BE2C (cell line): ENCODE results near the gene TSPAN18.

ENCODE experiments used
- DNase-seq: peaks from one replicate; pipeline ENCODE4 v3.0.0-alpha.2; 2020
- H3K27me3 ChIP-seq: fragments of 250-450 bp; sonication (Bioruptor Pico); 2 replicates; pipeline ENCODE4 v1.5.1; 2020; ENCODE audit warnings: mild to moderate bottlenecking
- H3K36me3 ChIP-seq: fragments of 250-450 bp; sonication (Bioruptor Pico); 2 replicates; pipeline ENCODE4 v1.5.1; 2020; ENCODE audit warnings: mild to moderate bottlenecking
- H3K4me1 ChIP-seq: fragments of 250-450 bp; sonication (Bioruptor Pico); 2 replicates; pipeline ENCODE4 v1.5.1; 2020
- H3K4me3 ChIP-seq: 2 replicates; pipeline ENCODE4 v1.5.1; 2011; ENCODE audit warnings: low read depth, low read length
- H3K9me3 ChIP-seq: fragments of 250-450 bp; sonication (Bioruptor Pico); 2 replicates; pipeline ENCODE4 v1.5.1; 2020
- TF ChIP-seq, protein P1 (sequence below): IDR thresholded peaks from 2 replicates; pipeline ENCODE4 v1.5.1; 2012; ENCODE audit warnings: mild to moderate bottlenecking, low read depth, low read length

The TSPAN18 gene

DNA sequence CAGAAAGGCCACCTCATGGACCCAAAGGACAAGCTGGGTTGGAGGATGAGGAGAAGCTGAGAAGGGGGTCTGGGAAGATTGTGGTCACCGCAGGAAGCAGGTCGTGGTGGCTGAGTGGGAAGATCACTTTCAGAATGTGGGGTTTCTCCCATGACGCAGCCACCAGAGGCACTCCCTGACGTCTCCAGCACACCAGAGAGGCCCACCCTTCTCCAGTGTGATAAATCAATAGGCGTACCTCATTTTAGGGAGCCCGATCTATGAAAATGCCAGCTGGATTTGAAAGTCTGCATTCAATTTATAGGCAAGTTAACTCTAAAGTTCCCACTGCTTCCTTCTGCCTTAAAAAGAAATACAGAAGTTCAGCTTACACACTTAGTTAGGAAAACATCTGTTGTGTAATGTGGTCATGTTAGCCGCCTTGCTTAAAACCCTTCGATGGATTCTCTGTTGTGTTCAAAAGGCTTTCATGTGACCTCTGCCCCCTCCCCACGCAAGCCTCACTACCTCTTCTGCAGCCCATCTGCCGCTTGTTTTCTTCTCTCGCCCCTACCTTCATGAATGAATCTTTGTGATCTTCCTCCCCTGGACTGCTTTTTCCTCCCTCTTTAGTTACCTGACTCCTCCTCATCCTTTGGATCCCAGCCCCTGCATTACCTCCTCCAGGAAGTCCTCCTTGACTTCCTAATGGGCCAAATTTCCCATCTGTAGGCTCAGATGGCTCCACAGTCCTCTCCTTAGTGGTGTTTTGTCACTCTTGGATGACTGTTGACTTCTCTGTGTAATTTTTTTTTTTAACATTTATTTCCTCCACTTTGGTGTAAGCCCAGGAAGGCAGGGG lies 10.7 kb downstream of the TSPAN18 start:
- no peak for DNase-seq
- TF ChIP-seq, protein P1, sequence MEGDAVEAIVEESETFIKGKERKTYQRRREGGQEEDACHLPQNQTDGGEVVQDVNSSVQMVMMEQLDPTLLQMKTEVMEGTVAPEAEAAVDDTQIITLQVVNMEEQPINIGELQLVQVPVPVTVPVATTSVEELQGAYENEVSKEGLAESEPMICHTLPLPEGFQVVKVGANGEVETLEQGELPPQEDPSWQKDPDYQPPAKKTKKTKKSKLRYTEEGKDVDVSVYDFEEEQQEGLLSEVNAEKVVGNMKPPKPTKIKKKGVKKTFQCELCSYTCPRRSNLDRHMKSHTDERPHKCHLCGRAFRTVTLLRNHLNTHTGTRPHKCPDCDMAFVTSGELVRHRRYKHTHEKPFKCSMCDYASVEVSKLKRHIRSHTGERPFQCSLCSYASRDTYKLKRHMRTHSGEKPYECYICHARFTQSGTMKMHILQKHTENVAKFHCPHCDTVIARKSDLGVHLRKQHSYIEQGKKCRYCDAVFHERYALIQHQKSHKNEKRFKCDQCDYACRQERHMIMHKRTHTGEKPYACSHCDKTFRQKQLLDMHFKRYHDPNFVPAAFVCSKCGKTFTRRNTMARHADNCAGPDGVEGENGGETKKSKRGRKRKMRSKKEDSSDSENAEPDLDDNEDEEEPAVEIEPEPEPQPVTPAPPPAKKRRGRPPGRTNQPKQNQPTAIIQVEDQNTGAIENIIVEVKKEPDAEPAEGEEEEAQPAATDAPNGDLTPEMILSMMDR: no peak
- Histone ChIP-seq H3K9me3 (no peaks in the 10 kb centered on the region), H3K4me3 (no peak overlapping the region), H3K27me3 (no peaks in the 10 kb centered on the region), H3K4me1 (no peaks in the 10 kb centered on the region), H3K36me3 (no peaks in the 10 kb centered on the region)

DNA sequence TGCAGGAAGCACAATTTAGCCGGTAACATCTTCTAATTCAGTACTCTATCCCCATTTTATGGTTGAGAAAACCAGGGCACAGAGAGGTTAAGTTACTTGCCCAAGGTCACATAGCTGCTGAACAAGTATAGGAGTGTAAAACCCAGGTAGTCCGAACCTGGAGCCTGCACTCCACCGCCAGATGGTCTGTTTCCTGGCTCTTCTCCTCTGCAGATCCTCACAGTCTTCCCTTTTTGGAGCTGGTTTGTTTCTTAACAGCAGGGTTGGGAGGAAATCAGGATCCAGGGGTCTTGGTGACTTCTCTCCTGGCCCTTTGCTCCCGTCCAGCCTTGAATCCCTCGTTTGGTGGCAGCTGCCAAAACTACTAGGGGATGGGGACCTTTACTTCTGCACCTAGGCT lies 12.0 kb downstream of the TSPAN18 start:
- Histone ChIP-seq H3K27me3 (no peaks in the 10 kb centered on the region), H3K9me3 (no peaks in the 10 kb centered on the region), H3K4me3 (no peak overlapping the region), H3K4me1 (peaks cover 7% of the 10 kb centered on the region; the same call in 1 of the 2 replicates), H3K36me3 (no peaks in the 10 kb centered on the region)
- DNase-seq: no peak
- TF ChIP-seq, protein P1: no peak

DNA sequence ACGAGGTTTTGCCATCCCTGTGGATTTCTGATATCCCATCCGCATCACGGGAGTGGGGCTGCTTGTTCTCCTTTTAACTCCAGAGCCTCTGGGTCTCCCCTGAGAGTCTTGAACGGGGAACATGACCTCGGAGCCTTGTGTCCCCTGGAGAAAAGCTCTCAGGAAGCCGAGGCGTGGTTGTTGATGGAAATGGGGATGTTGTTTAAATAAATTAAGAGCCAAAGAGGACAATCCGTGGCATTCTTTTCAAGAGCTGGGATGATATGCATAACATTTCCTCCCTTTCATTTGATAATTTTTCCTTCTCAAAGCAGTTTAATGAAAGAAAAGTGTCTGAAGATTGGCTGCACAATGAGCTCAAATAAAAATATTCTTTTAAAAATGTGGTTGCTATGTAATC lies 14.2 kb downstream of the TSPAN18 start:
- Histone ChIP-seq H3K9me3 (no peaks in the 10 kb centered on the region), H3K36me3 (no peaks in the 10 kb centered on the region), H3K4me1 (peaks cover 16% of the 10 kb centered on the region; the same call in 1 of the 2 replicates), H3K4me3 (no peak overlapping the region), H3K27me3 (no peaks in the 10 kb centered on the region)
- TF ChIP-seq, protein P1: no peak
- DNase-seq: no peak

DNA sequence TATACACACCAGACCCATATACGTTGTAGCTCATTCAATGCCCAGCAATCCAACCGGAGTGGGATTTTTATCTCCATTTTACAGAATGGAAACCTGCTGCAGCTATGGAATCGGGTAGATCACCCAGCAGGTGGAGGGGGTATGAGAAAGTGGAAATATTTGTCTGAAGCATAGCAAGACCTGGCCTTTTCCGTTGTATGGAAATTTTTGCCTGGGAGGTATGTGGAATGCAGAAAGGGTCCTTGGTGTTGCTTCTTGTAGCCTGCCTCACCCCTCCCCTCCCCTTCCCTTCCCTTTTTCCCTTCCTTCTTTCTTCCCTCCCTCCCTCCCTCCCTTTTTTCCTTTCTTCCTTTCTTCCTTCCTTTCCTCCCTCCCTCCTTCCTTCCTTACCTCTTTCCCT lies 15.2 kb downstream of the TSPAN18 start:
- DNase-seq: no peak
- no peak overlapping the region for H3K4me3 ChIP-seq
- H3K9me3 ChIP-seq: no peaks in the 10 kb centered on the region
- no peaks in the 10 kb centered on the region for H3K27me3 ChIP-seq
- H3K4me1 ChIP-seq: peaks cover 16% of the 10 kb centered on the region; the same call in 1 of the 2 replicates
- H3K36me3 ChIP-seq: no peaks in the 10 kb centered on the region
- TF ChIP-seq, protein P1: no peak

DNA sequence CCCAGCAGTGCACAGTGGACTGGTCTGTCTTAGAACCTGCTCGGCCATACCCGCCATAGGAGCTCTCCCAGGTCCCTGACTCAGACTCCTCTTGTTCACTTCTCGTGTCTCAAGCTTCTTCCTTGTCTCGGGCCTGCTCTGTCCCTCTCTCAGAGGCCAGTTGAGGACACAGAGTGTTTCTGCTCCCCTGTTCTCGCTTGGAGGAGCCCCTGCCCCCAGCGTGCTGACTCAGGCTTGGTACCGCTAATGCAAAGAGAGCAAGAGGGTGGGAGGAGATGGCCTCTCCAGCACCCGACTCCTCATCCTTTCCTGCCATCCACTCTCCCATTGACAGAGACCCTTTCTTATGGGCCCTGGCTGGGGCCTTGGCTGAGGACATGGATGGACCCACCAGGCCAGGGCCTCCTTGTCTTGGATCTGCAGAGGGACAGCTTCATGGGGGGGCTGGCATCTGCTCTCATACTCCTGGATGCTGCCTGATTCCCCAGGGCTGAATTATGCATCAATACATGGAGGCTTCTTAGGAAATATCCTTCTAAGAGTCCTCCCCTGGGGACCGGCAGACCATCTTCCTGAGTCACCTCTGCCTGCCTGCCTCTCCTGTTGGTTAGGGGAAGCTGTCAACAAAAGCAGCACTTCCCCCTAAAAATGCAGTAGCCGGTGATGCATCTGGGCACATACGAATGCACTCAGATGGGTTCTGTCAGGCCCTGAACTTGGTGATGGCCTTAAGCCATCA lies 15.9 kb downstream of the TSPAN18 start:
- Histone ChIP-seq H3K27me3 (no peaks in the 10 kb centered on the region), H3K36me3 (no peaks in the 10 kb centered on the region), H3K4me1 (peaks cover 16% of the 10 kb centered on the region; the same call in 1 of the 2 replicates), H3K9me3 (no peaks in the 10 kb centered on the region), H3K4me3 (no peak overlapping the region)
- TF ChIP-seq, protein P1: no peak
- DNase-seq: no peak
